ENCODE data around the gene ITGAE. TPM values are rescaled to one million over a fixed set of nuclear protein-coding genes. Genes with fewer than 3 reads are reported as not detected.
"Not testable (repeated sequence)": the region's sequence is repeated elsewhere in the genome, so short reads cannot be mapped to it uniquely, and the experiment has no call there.

ITGAE gene
- total RNA-seq, 4 donors from 2014 or later, result 2.8 to 46.8 (median 14.2) TPM

GRCh38 chr17:3738562-3739295 lies 62.3 kb downstream of the ITGAE start:
- no peak for DNase-seq
- Histone ChIP-seq H3K27ac (no peak overlapping the region), H3K27me3 (no peaks in the 10 kb centered on the region), H3K4me1 (peaks cover 0 to 4% of the 10 kb centered on the region in 2 donors), H3K36me3 (no peaks in the 10 kb centered on the region), H3K4me3 (no peak overlapping the region), H3K9me3 (no peaks in the 10 kb centered on the region)
- intact Hi-C loops (cut with DNase I; ENCODE audit: low total_unique reads), result no loop called here
- TF ChIP-seq POLR2A (IDR thresholded peaks at IDR 0.05), result no peak
- TF ChIP-seq CTCF (IDR thresholded peaks at IDR 0.05), result no peak

GRCh38 chr17:3735515-3735914 lies 65.5 kb downstream of the ITGAE start:
- no peaks in the 10 kb centered on the region for H3K27me3 ChIP-seq

GRCh38 chr17:3734911-3735276 lies 66.1 kb downstream of the ITGAE start:
- intact Hi-C loops (cut with DNase I; ENCODE audit: low total_unique reads); H3K27me3 ChIP-seq; H3K27ac ChIP-seq; H3K4me3 ChIP-seq; H3K4me1 ChIP-seq; H3K36me3 ChIP-seq; H3K9me3 ChIP-seq; DNase-seq: not testable (repeated sequence)

More at GRCh38 chr17:3735515-3735914, 65.5 kb downstream of the ITGAE start:
- Histone ChIP-seq H3K4me3 (no peak overlapping the region), H3K27ac (no peak overlapping the region), H3K36me3 (no peaks in the 10 kb centered on the region), H3K9me3 (no peaks in the 10 kb centered on the region), H3K4me1 (peaks cover 0 to 4% of the 10 kb centered on the region in 2 donors)
- DNase-seq, result no peak
- intact Hi-C loops (cut with DNase I; ENCODE audit: low total_unique reads), result no loop called here
- TF ChIP-seq POLR2A (IDR thresholded peaks at IDR 0.05), result no peak
- no peak for TF ChIP-seq CTCF (IDR thresholded peaks at IDR 0.05)

GRCh38 chr17:3732210-3732621 lies 68.8 kb downstream of the ITGAE start:
- Histone ChIP-seq H3K9me3 (no peaks in the 10 kb centered on the region), H3K27me3 (no peaks in the 10 kb centered on the region), H3K36me3 (no peaks in the 10 kb centered on the region), H3K4me1 (peaks cover 0 to 2% of the 10 kb centered on the region in 2 donors), H3K4me3 (no peak overlapping the region), H3K27ac (no peak overlapping the region)
- intact Hi-C loops (cut with DNase I; ENCODE audit: low total_unique reads), result no loop called here
- TF ChIP-seq POLR2A (IDR thresholded peaks at IDR 0.05), result no peak
- no peak for TF ChIP-seq CTCF (IDR thresholded peaks at IDR 0.05)
- no peak for DNase-seq

GRCh38 chr17:3730881-3731429 lies 70.0 kb downstream of the ITGAE start:
- Histone ChIP-seq H3K27ac (no peak overlapping the region), H3K4me3 (no peak overlapping the region), H3K27me3 (no peaks in the 10 kb centered on the region), H3K36me3 (no peaks in the 10 kb centered on the region), H3K9me3 (no peaks in the 10 kb centered on the region), H3K4me1 (no peaks in the 10 kb centered on the region)
- DNase-seq, result no peak
- intact Hi-C loops (cut with DNase I; ENCODE audit: low total_unique reads), result no loop called here
- TF ChIP-seq CTCF (IDR thresholded peaks at IDR 0.05), result no peak
- no peak for TF ChIP-seq POLR2A (IDR thresholded peaks at IDR 0.05)
